ENCODE results near the gene CACNA2D2.

The CACNA2D2 gene

DNA sequence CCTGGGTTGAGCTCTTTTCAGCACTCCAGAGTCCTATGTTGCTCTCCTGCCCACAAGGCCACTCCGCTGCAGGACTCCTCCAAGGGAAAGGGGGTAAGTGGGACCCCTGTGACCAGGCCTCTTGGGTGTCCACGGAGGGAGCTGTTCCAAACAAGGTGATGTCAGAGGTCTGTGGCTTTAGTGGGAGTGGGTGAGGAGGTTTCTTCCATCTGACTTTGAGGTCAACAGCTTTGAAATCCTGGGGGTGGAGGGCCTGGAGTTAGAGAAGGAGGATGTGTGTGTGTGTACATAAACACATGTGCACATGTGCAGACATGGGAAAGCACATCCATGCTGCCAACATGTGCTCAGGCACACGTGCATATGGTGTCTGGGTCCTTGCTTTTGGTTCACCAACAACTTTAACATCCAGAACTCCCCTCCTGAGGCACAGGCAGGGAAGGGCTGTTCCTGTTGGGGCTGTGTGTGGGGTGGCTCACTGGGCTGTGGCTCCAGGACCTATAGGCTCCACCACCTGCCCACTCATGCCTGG, 92.8 kb downstream of the CACNA2D2 start:
- TF ChIP-seq, protein P1, sequence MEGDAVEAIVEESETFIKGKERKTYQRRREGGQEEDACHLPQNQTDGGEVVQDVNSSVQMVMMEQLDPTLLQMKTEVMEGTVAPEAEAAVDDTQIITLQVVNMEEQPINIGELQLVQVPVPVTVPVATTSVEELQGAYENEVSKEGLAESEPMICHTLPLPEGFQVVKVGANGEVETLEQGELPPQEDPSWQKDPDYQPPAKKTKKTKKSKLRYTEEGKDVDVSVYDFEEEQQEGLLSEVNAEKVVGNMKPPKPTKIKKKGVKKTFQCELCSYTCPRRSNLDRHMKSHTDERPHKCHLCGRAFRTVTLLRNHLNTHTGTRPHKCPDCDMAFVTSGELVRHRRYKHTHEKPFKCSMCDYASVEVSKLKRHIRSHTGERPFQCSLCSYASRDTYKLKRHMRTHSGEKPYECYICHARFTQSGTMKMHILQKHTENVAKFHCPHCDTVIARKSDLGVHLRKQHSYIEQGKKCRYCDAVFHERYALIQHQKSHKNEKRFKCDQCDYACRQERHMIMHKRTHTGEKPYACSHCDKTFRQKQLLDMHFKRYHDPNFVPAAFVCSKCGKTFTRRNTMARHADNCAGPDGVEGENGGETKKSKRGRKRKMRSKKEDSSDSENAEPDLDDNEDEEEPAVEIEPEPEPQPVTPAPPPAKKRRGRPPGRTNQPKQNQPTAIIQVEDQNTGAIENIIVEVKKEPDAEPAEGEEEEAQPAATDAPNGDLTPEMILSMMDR (IDR thresholded peaks at IDR 0.05; ENCODE audit: insufficient read depth, low read length, poor library complexity, severe bottlenecking) = no peak
- no peak for TF ChIP-seq EZH2phosphoT487 (conservative IDR thresholded peaks at IDR 0.05; ENCODE audit: low read length)
- H3K9me2 ChIP-seq (replicated peaks; ENCODE audit: insufficient read depth, low read length) = no peaks in the 10 kb centered on the region
- H3K4me2 ChIP-seq (ENCODE audit: low read depth, low read length, poor library complexity, severe bottlenecking) = no peak overlapping the region
- H4K20me1 ChIP-seq (ENCODE audit: low read depth, low read length) = no peaks in the 10 kb centered on the region
- no peaks in the 10 kb centered on the region for H3F3A ChIP-seq (ENCODE audit: insufficient read depth)
- H3K27ac ChIP-seq (ENCODE audit: low read depth, low read length) = no peak overlapping the region
- 0 out of 2 replicates have a peak, but pooled peaks cover 3% of the 10 kb centered on the region for H3K27me3 ChIP-seq (ENCODE audit: low read length)
- no peak overlapping the region for H2AFZ ChIP-seq (ENCODE audit: low read depth, low read length, severe bottlenecking)
- H3K9me3 ChIP-seq (ENCODE audit: insufficient read depth, low read length) = no peaks in the 10 kb centered on the region
- H3K36me3 ChIP-seq (ENCODE audit: low read length) = no peaks in the 10 kb centered on the region
- H3K9ac ChIP-seq (ENCODE audit: low read length) = no peak overlapping the region
- H3K4me3 ChIP-seq (ENCODE audit: insufficient read depth, low read length, poor library complexity, severe bottlenecking) = no peak overlapping the region
- no peaks in the 10 kb centered on the region for H3K79me2 ChIP-seq (ENCODE audit: insufficient read depth, low read length)

DNA sequence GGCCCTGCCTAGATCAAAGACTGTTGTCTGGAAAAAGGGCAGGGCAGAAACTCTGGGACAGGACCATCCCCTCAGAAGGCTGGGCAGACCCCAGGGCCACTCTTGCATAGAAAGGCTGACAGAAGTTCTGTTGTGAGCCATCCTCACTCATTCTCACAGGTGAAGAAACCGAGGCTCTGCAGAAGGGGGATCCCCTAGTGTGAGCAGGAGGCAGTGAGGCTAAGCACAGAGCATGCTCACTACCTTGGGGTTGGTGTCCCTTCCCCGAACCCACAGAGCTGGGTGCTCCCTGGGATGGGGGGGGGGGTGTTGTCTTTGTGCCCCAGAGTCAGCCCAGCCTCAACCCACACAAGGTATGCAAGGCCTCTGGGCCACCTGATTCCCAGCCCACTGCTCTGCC, 93.2 kb downstream of the CACNA2D2 start:
- Histone ChIP-seq H3K27me3 (ENCODE audit: low read length) (0 out of 2 replicates have a peak, but pooled peaks cover 3% of the 10 kb centered on the region), H4K20me1 (ENCODE audit: low read depth, low read length) (no peaks in the 10 kb centered on the region), H3F3A (ENCODE audit: insufficient read depth) (no peaks in the 10 kb centered on the region), H3K9me2 (replicated peaks; ENCODE audit: insufficient read depth, low read length) (no peaks in the 10 kb centered on the region), H3K9me3 (ENCODE audit: insufficient read depth, low read length) (no peaks in the 10 kb centered on the region), H3K79me2 (ENCODE audit: insufficient read depth, low read length) (no peaks in the 10 kb centered on the region), H3K4me3 (ENCODE audit: insufficient read depth, low read length, poor library complexity, severe bottlenecking) (no peak overlapping the region), H3K36me3 (ENCODE audit: low read length) (no peaks in the 10 kb centered on the region), H3K4me2 (ENCODE audit: low read depth, low read length, poor library complexity, severe bottlenecking) (no peak overlapping the region), H3K27ac (ENCODE audit: low read depth, low read length) (no peak overlapping the region), H3K9ac (ENCODE audit: low read length) (no peak overlapping the region), H2AFZ (ENCODE audit: low read depth, low read length, severe bottlenecking) (no peak overlapping the region)
- TF ChIP-seq, protein P1 (IDR thresholded peaks at IDR 0.05; ENCODE audit: insufficient read depth, low read length, poor library complexity, severe bottlenecking) = no peak
- no peak for TF ChIP-seq EZH2phosphoT487 (conservative IDR thresholded peaks at IDR 0.05; ENCODE audit: low read length)

DNA sequence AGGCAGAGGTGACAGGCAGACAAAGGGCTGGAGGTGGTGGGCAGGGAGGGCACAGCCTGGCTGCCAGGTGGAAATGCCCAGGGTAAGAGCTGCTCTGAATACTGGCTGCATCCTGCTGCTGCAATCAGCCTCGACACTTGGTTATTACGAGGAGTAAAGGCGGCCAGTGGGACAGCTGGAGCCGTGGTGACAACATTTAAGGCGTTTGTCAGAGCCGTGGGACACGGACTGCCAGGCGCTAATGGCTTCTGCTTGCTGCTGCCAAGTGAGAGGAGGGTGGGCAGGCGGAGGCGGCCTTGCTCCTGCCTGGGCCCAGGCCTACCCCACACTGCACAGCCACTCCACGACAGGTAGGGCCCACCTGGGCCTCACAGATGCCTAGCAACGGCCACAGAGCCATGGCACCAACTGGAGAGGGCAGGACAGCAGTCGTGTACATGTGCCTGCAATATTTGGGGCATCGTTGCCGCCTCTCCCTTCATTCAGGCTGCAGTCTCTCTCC, 94.9 kb downstream of the CACNA2D2 start:
- TF ChIP-seq, protein P1 (IDR thresholded peaks at IDR 0.05; ENCODE audit: insufficient read depth, low read length, poor library complexity, severe bottlenecking) = no peak
- no peak for TF ChIP-seq EZH2phosphoT487 (conservative IDR thresholded peaks at IDR 0.05; ENCODE audit: low read length)

More for the DNA sequence above, 94.9 kb downstream of the CACNA2D2 start:
- no peaks in the 10 kb centered on the region for H3F3A ChIP-seq (ENCODE audit: insufficient read depth)
- no peak overlapping the region for H2AFZ ChIP-seq (ENCODE audit: low read depth, low read length, severe bottlenecking)
- no peaks in the 10 kb centered on the region for H3K9me3 ChIP-seq (ENCODE audit: insufficient read depth, low read length)
- no peaks in the 10 kb centered on the region for H3K9me2 ChIP-seq (replicated peaks; ENCODE audit: insufficient read depth, low read length)
- no peak overlapping the region for H3K9ac ChIP-seq (ENCODE audit: low read length)
- no peaks in the 10 kb centered on the region for H3K36me3 ChIP-seq (ENCODE audit: low read length)
- no peak overlapping the region for H3K27ac ChIP-seq (ENCODE audit: low read depth, low read length)
- H3K4me3 ChIP-seq (ENCODE audit: insufficient read depth, low read length, poor library complexity, severe bottlenecking) = no peak overlapping the region
- no peaks in the 10 kb centered on the region for H3K79me2 ChIP-seq (ENCODE audit: insufficient read depth, low read length)
- no peaks in the 10 kb centered on the region for H4K20me1 ChIP-seq (ENCODE audit: low read depth, low read length)
- 0 out of 2 replicates have a peak, but pooled peaks cover 3% of the 10 kb centered on the region for H3K27me3 ChIP-seq (ENCODE audit: low read length)
- no peak overlapping the region for H3K4me2 ChIP-seq (ENCODE audit: low read depth, low read length, poor library complexity, severe bottlenecking)

All from SU-DHL-6 (cell line).